Measurements from ENCODE around the gene CEP104. TPM values are rescaled to one million over a fixed set of nuclear protein-coding genes. Genes with fewer than 3 reads are reported as not detected.

The CEP104 gene
- 15.2 and 24.8 TPM in 2 replicates for total RNA-seq

GRCh38 chr1:3856923-3857790 is at the start of gene CEP104, which contains the start of gene DFFB:
CEP104 (minus strand) TSS chr1:3857211; CDS start chr1:3852407, 4,804 bp downstream.
DFFB (plus strand) TSS chr1:3857476; CDS start chr1:3857604, 128 bp downstream.

GRCh38 chr1:3900150-3900968 is 43.3 kb upstream of the CEP104 start, which contains the start of gene C1orf174:
C1orf174 (minus strand) TSS chr1:3900272; CDS start chr1:3900186, 86 bp downstream.

GRCh38 chr1:3796215-3797061 is 60.6 kb downstream of the CEP104 start, which contains the start of gene LRRC47:
LRRC47 (minus strand) TSS chr1:3796498; CDS start chr1:3796476, 22 bp downstream.

GRCh38 chr1:3772715-3773571 is 84.1 kb downstream of the CEP104 start, which contains the start of gene SMIM1:
SMIM1 (plus strand) TSS chr1:3772749; CDS start chr1:3775374, 2,625 bp downstream.

Other genes with a start within 250 kb of the CEP104 start
- 3.0 and 25.9 TPM in 2 replicates for gene MEGF6, start 245.7 kb downstream of the CEP104 start, total RNA-seq
- 22.4 and 24.9 TPM in 2 replicates for gene TPRG1L, start 232.2 kb downstream of the CEP104 start, total RNA-seq
- gene WRAP73, start 207.1 kb downstream of the CEP104 start, total RNA-seq = 12.1 and 15.7 TPM in 2 replicates
- gene TP73, start 204.7 kb downstream of the CEP104 start, total RNA-seq = not detected in 2 replicates
- gene CCDC27, start 104.8 kb downstream of the CEP104 start, total RNA-seq = not detected in 2 replicates
- gene SMIM1, start 84.5 kb downstream of the CEP104 start, total RNA-seq = 2.0 and 2.6 TPM in 2 replicates
- gene LRRC47, start 60.7 kb downstream of the CEP104 start, total RNA-seq = 21.5 and 32.5 TPM in 2 replicates
- 7.9 and 8.2 TPM in 2 replicates for gene DFFB, start 265 bp upstream of the CEP104 start, total RNA-seq
- gene C1orf174, start 43.1 kb upstream of the CEP104 start, total RNA-seq = 18.2 and 25.4 TPM in 2 replicates